CD14-positive monocyte (primary cell): ENCODE measurements around the gene ITGB3BP. TPM values are rescaled to one million over a fixed set of nuclear protein-coding genes. Genes with fewer than 3 reads are reported as not detected.

Source experiments
- DNase-seq, 3 donors: peaks; one replicate each; pipeline ENCODE4 v3.0.0-alpha.2; 2011 to 2022
- H2AFZ ChIP-seq: 2 replicates; pipeline ENCODE4 v1.6.0; 2012; ENCODE audit warnings: mild to moderate bottlenecking, low read depth, low read length, inconsistent platforms; ENCODE audit not compliant: insufficient read depth, poor library complexity, severe bottlenecking
- H3K27ac ChIP-seq, 2 donors: 1 replicate in 1 of 2; 2 replicates in 1 of 2; pipeline ENCODE4 v1.5.1; 2012 to 2013; ENCODE audit warnings: low read length in 2 of 2, control low read depth in 1 of 2, inconsistent platforms in 1 of 2, low read depth in 1 of 2, mild to moderate bottlenecking in 1 of 2
- H3K27me3 ChIP-seq, 2 donors: one replicate each; pipeline versions ENCODE4 v1.6.0 to v1.6.1; 2011 to 2013; ENCODE audit warnings: low read length in 2 of 2; ENCODE audit not compliant: control insufficient read depth in 2 of 2, insufficient read depth in 2 of 2
- H3K36me3 ChIP-seq, 2 donors: replicated peaks in 1 of 2; 1 replicate in 1 of 2; 2 replicates in 1 of 2; pipeline versions ENCODE4 v1.5.1 to v1.6.1; 2012 to 2013; ENCODE audit warnings: low read length in 2 of 2, control low read depth in 1 of 2, inconsistent platforms in 1 of 2, mild to moderate bottlenecking in 1 of 2; ENCODE audit not compliant: insufficient read depth in 2 of 2, control insufficient read depth in 1 of 2
- H3K4me1 ChIP-seq, 2 donors: 1 replicate in 1 of 2; 2 replicates in 1 of 2; pipeline versions ENCODE4 v1.5.1 to v1.6.1; 2012 to 2013; ENCODE audit warnings: low read length in 2 of 2, control low read depth in 1 of 2, inconsistent platforms in 1 of 2, mild to moderate bottlenecking in 1 of 2, moderate library complexity in 1 of 2; ENCODE audit not compliant: insufficient read depth in 2 of 2, control insufficient read depth in 1 of 2
- H3K4me2 ChIP-seq: replicated peaks from 2 replicates; pipeline ENCODE3; 2012; ENCODE audit warnings: low read length, moderate library complexity, mild to moderate bottlenecking; ENCODE audit not compliant: poor library complexity, severe bottlenecking; ENCODE audit errors: extremely low read depth
- H3K4me3 ChIP-seq, 3 experiments: fragments of 200-600 bp in 1 of 3; sonication (generic) in 1 of 3; replicated peaks in 1 of 3; 1 replicate in 2 of 3; 2 replicates in 1 of 3; pipeline ENCODE4 v1.5.1; 2011 to 2013; ENCODE audit warnings: low read length in 3 of 3, mild to moderate bottlenecking in 3 of 3, control low read depth in 2 of 3, low read depth in 2 of 3, inconsistent platforms in 1 of 3, moderate library complexity in 1 of 3
- H3K79me2 ChIP-seq: 2 replicates; pipeline ENCODE4 v1.6.0; 2012; ENCODE audit warnings: mild to moderate bottlenecking, control low read depth, inconsistent platforms, low read length, moderate library complexity; ENCODE audit not compliant: insufficient read depth
- H3K9ac ChIP-seq: 2 replicates; pipeline ENCODE4 v1.6.0; 2017; ENCODE audit warnings: low read length, mild to moderate bottlenecking; ENCODE audit not compliant: insufficient read depth, poor library complexity, severe bottlenecking
- H3K9me3 ChIP-seq, 2 donors: replicated peaks in 1 of 2; 1 replicate in 1 of 2; 2 replicates in 1 of 2; pipeline versions ENCODE4 v1.5.1 to v1.6.1; 2012 to 2013; ENCODE audit warnings: low read length in 2 of 2, control low read depth in 1 of 2; ENCODE audit not compliant: control insufficient read depth in 1 of 2, insufficient read depth in 1 of 2
- H4K20me1 ChIP-seq: 2 replicates; pipeline ENCODE4 v1.6.0; 2012; ENCODE audit warnings: mild to moderate bottlenecking, low read length, control low read depth, moderate library complexity; ENCODE audit not compliant: insufficient read depth
- H3K27ac Mint-ChIP-seq, 7 donors: one replicate each; pipeline ENCODE4 v1.8.0; 2020; ENCODE audit warnings: mild to moderate bottlenecking in 7 of 7, mixed read lengths in 7 of 7, moderate library complexity in 6 of 7, inconsistent platforms in 2 of 7
- H3K27me3 Mint-ChIP-seq, 3 donors: one replicate each; pipeline ENCODE4 v1.8.0; 2021 to 2022; ENCODE audit warnings: low read depth in 3 of 3, mild to moderate bottlenecking in 3 of 3, mixed read lengths in 3 of 3, moderate library complexity in 3 of 3, inconsistent platforms in 1 of 3
- H3K36me3 Mint-ChIP-seq, 2 donors: one replicate each; pipeline ENCODE4 v1.8.0; 2020; ENCODE audit warnings: mixed read lengths in 2 of 2, inconsistent platforms in 1 of 2, mild to moderate bottlenecking in 1 of 2
- H3K4me1 Mint-ChIP-seq: one replicate; pipeline ENCODE4 v1.8.0; 2020; ENCODE audit warnings: mild to moderate bottlenecking, mixed read lengths
- H3K4me3 Mint-ChIP-seq, 2 donors: one replicate each; pipeline ENCODE4 v1.8.0; 2020; ENCODE audit warnings: mild to moderate bottlenecking in 2 of 2, mixed read lengths in 2 of 2, moderate library complexity in 1 of 2
- H3K9me3 Mint-ChIP-seq, 7 donors: one replicate each; pipeline ENCODE4 v1.8.0; 2020 to 2022; ENCODE audit warnings: mixed read lengths in 7 of 7, mild to moderate bottlenecking in 6 of 7, moderate library complexity in 6 of 7, inconsistent platforms in 2 of 7
- CTCF ChIP-seq: fragments of 200-600 bp; IDR thresholded peaks from one replicate; pipeline ENCODE4 v1.8.0; 2022; ENCODE audit warnings: antibody characterized with exemption, mild to moderate bottlenecking
- WGBS: methylation state at CpG from one replicate; pipeline ENCODE4 v1.1.5; 2013; ENCODE audit warnings: missing lambda C conversion rate; ENCODE audit not compliant: insufficient coverage; 5-methylcytosine and 5-hydroxymethylcytosine counted together
- intact Hi-C, 2 donors: fragments of 100-400 bp; cut with micrococcal nuclease; formaldehyde crosslinking; loops; one replicate each; pipeline versions ENCODE4 v1.15.0 to v1.15.1; 2023
- polyA plus RNA-seq, 3 donors: library from polyadenylated mRNA; depleted of rRNA in 1 of 3; unstranded in 2 of 3; stranded (reverse) in 1 of 3; fragments of 300-500 nt in 2 of 3; fragments of >200 nt in 1 of 3; fragmentation: Illumina TruSeq in 2 of 3; gene quantifications; 1 replicate in 2 of 3; 2 replicates in 1 of 3; pipeline ENCODE4 v1.2.3, GENCODE V29; 2012 to 2021

ITGB3BP gene
- polyA plus RNA-seq, 3 donors: 5.2 to 7.0 (median 6.6) TPM

- Histone ChIP-seq H3K36me3 (peaks cover 3 to 10% of the 10 kb centered on the region in 2 donors), H3K4me2 (no peak overlapping the region), H3K9me3 (no peaks in the 10 kb centered on the region), H3K9ac (no peak overlapping the region), H3K27me3 (no peaks in the 10 kb centered on the region), H3K79me2 (no peaks in the 10 kb centered on the region), H3K4me3 (no peak overlapping the region), H4K20me1 (no peaks in the 10 kb centered on the region), H3K4me1 (no peaks in the 10 kb centered on the region), H3K27ac (no peak overlapping the region), H2AFZ (no peak overlapping the region)
- intact Hi-C loops: no loop called here
- no peak for TF ChIP-seq CTCF
- Mint-ChIP-seq H3K27ac (no peak overlapping the region), H3K27me3 (no peaks in the 10 kb centered on the region), H3K36me3 (peaks cover 12 to 13% of the 10 kb centered on the region in 2 donors), H3K9me3 (no peaks in the 10 kb centered on the region), H3K4me3 (no peak overlapping the region), H3K4me1 (no peaks in the 10 kb centered on the region)
- WGBS: 100% methylated on average over 2 of the region's 8 CpGs
- no peak for DNase-seq
Measured at GRCh38 chr1:63487336-63488065, 35.5 kb downstream of the ITGB3BP start.

DNA sequence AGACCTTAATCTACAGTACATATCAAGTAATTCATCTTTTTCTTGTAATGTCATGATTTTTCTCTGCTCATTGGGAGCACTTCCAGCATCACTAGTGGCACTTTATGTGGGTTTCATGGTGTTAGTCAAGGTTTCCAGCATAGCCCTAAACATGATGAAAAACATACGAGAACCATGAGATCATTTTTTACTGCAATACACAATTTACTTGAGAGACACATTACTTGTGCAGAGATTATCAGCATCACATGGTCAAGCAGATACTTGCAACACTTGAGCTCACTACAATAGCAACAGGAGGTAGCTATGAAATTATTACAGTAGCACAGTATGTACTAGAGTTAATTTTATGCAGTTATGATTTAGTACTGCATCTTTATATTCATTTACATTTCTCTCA lies 36.4 kb downstream of the ITGB3BP start:
- H3K4me1 ChIP-seq: no peaks in the 10 kb centered on the region
- no peaks in the 10 kb centered on the region for H4K20me1 ChIP-seq
- intact Hi-C loops: no loop called here
- no peaks in the 10 kb centered on the region for H3K27me3 ChIP-seq
- H3K27ac ChIP-seq: no peak overlapping the region
- no peak for TF ChIP-seq CTCF
- Mint-ChIP-seq H3K27me3 (no peaks in the 10 kb centered on the region), H3K4me1 (no peaks in the 10 kb centered on the region), H3K4me3 (no peak overlapping the region), H3K27ac (no peak overlapping the region), H3K36me3 (peaks cover 12 to 13% of the 10 kb centered on the region in 2 donors), H3K9me3 (no peaks in the 10 kb centered on the region)
- no peak overlapping the region for H3K4me2 ChIP-seq
- no CpG with 5 or more reads among the region's 1 CpG for WGBS
- DNase-seq: no peak
- H3K79me2 ChIP-seq: no peaks in the 10 kb centered on the region
- no peak overlapping the region for H3K9ac ChIP-seq
- H3K4me3 ChIP-seq: no peak overlapping the region
- no peaks in the 10 kb centered on the region for H3K9me3 ChIP-seq
- H2AFZ ChIP-seq: no peak overlapping the region
- H3K36me3 ChIP-seq: peaks cover 3 to 10% of the 10 kb centered on the region in 2 donors
